Activated naive CD4-positive, alpha-beta T cell treated with anti-CD3 and anti-CD28 coated beads for 36 hours (primary cell): ENCODE results near the gene TANC1. TPM values are rescaled to one million over a fixed set of nuclear protein-coding genes. Genes with fewer than 3 reads are reported as not detected.
A peak's percentile ranks its signal among the peaks of the same experiment; 100 is the strongest.
"Not testable (repeated sequence)": the region's sequence is repeated elsewhere in the genome, so short reads cannot be mapped to it uniquely, and the experiment has no call there.

Experiments used
- CTCF ChIA-PET: fragments of 350-600 bp; sonication (Branson Sonifier 250); formaldehyde crosslinking; loops from one replicate; lab custom pipeline; 2021; ENCODE audit warnings: antibody characterized with exemption; lab: Charles Lee
- DNase-seq: peaks from one replicate; pipeline ENCODE4 v3.0.0-alpha.2; 2020
- H3K27ac Mint-ChIP-seq: one replicate; pipeline ENCODE4 v1.8.0; 2021; ENCODE audit warnings: mild to moderate bottlenecking, mixed read lengths
- H3K27me3 Mint-ChIP-seq: one replicate; pipeline ENCODE4 v1.8.0; 2021; ENCODE audit warnings: low read depth, mixed read lengths
- H3K36me3 Mint-ChIP-seq: one replicate; pipeline ENCODE4 v1.8.0; 2021; ENCODE audit warnings: low read depth, mixed read lengths
- H3K4me1 Mint-ChIP-seq: one replicate; pipeline ENCODE4 v1.8.0; 2021; ENCODE audit warnings: low read depth, mixed read lengths
- H3K4me3 Mint-ChIP-seq: one replicate; pipeline ENCODE4 v1.8.0; 2021; ENCODE audit warnings: mild to moderate bottlenecking, moderate library complexity, mixed read lengths
- H3K9me3 Mint-ChIP-seq: one replicate; pipeline ENCODE4 v1.8.0; 2021; ENCODE audit warnings: mixed read lengths
- intact Hi-C: fragments of 100-400 bp; cut with micrococcal nuclease; formaldehyde crosslinking; loops from one replicate; pipeline ENCODE4 v1.15.1; 2023
- total RNA-seq, 2 experiments: library from RNA; stranded (reverse); gene quantifications; one replicate each; pipeline ENCODE4 v1.2.3, GENCODE V29; 2021

TANC1 gene
- total RNA-seq, 2 experiments from 2014 or later = 2.0 to 2.3 TPM

DNA sequence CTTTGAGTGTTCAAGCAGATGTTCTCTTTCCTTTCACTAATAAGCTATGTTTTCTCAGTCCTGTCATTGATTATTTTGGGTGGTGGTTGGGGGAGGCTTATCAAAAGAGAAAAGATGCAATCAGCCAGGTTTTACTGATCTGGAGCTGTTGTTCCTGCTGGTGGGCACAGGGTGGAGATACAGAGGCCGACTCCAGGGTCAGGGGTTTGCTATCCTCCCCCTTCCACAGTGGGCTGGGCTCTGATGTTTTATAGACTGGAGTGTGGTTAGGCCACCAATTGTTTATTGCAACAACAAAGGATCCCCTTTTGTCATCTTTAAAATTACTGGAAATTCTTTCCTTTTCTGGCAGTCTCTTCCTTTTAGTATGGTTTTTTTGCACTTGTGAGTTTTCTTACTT, 120.5 kb downstream of the TANC1 start:
- Mint-ChIP-seq H3K36me3 (no peaks in the 10 kb centered on the region), H3K9me3 (no peaks in the 10 kb centered on the region), H3K4me3 (no peak overlapping the region), H3K4me1 (peaks cover 60% of the 10 kb centered on the region), H3K27ac (no peak overlapping the region), H3K27me3 (no peaks in the 10 kb centered on the region)
- CTCF ChIA-PET = interaction anchor here (0.6 kb wide), 1 partner anchor 35 kb away, joined by 4 read pairs; no protein-coding TSS in a partner anchor
- intact Hi-C loops = no loop called here
- no peak for DNase-seq

DNA sequence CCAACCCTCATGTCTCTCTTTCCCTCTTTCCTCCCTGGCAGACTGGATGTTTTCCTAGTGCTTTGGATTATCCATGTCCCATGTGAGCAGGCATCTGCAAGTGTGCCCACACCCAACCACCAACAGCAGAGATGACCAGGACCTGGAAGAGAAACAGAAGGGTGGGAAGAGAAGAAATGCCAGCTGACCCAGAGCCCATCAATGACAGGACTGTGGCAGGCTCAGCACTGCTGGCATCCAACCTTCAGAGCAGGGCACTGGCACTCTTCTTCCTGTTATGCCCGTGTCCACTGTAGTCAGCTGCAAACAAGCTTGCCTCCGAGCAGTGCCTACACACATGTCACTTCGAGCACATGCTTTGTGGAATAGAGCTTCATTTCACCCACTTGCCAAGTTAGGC, 121.1 kb downstream of the TANC1 start:
- H3K4me1 Mint-ChIP-seq = peaks cover 66% of the 10 kb centered on the region
- no peak overlapping the region for H3K4me3 Mint-ChIP-seq

DNA sequence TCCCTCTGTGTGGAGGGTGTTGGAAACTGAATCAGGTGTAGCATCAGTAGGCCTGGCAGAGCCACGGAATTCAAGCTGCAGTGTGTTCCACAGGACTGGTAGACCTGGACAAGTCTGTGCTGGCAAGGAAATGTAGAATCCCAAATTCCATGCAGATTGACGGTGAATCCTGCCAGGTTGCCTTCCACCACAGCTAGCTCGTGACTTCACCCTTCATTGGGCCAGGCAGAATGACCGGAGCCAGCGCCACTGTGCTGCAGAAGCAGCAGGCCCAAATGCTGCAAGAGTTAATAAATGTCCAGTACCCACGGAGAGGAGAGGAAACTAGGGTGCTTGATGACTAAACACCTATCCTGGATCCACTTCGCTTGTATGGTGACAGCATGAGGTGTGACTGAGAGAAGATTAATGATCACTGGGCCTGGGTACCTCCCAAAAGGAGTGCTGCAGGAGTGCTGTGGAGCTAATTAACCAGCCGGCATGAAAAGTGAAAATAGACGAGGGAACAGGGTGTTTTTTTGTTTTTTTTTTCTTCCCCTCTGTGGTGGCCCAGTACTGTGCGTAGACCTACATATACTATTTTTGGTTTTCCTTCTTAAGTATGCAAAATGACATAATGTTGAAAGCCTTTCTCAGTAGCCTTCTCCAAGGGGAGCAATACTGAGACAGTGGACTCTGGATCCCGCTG, 122.2 kb downstream of the TANC1 start:
- Mint-ChIP-seq H3K4me3 (no peak overlapping the region), H3K9me3 (peaks cover under 1% of the 10 kb centered on the region), H3K4me1 (peaks cover 68% of the 10 kb centered on the region), H3K36me3 (peaks cover 3% of the 10 kb centered on the region), H3K27ac (no peak overlapping the region), H3K27me3 (no peaks in the 10 kb centered on the region)
- CTCF ChIA-PET = no interaction called here
- no peak for DNase-seq
- intact Hi-C loops = no loop called here

More for the DNA sequence above, 121.1 kb downstream of the TANC1 start:
- CTCF ChIA-PET = no interaction called here
- Mint-ChIP-seq H3K27me3 (no peaks in the 10 kb centered on the region), H3K27ac (no peak overlapping the region), H3K36me3 (peaks cover 2% of the 10 kb centered on the region), H3K9me3 (no peaks in the 10 kb centered on the region)
- DNase-seq = no peak
- intact Hi-C loops = no loop called here

DNA sequence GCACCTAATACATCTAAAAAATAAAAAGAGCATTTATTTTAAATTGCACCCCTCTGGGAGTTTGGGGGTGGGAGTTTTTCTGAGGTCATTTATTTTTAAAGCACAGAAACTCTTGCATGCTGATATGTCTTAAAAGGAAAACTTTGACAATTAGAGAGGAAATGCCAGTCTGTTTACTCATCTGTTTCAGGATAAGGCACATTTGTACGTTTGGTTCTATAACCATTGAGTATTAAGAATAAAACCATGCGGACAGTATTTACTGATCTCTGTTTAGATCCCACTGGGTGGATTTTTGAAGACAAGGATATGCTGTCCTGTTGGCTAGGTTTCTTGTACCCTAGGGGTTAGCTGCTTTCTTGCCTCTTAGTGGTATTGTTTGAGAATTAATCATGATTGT, 122.9 kb downstream of the TANC1 start:
- no peaks in the 10 kb centered on the region for H3K27me3 Mint-ChIP-seq
- no peak for DNase-seq
- intact Hi-C loops = no loop called here
- CTCF ChIA-PET = interaction anchor here (0.7 kb wide), 1 partner anchor 84 kb away, joined by 3 read pairs; no protein-coding TSS in a partner anchor
- H3K36me3 Mint-ChIP-seq = peaks cover 10% of the 10 kb centered on the region
- no peak overlapping the region for H3K4me3 Mint-ChIP-seq
- peak overlapping the region; percentile 33 for H3K27ac Mint-ChIP-seq
- peaks cover 7% of the 10 kb centered on the region for H3K9me3 Mint-ChIP-seq
- peaks cover 64% of the 10 kb centered on the region for H3K4me1 Mint-ChIP-seq

DNA sequence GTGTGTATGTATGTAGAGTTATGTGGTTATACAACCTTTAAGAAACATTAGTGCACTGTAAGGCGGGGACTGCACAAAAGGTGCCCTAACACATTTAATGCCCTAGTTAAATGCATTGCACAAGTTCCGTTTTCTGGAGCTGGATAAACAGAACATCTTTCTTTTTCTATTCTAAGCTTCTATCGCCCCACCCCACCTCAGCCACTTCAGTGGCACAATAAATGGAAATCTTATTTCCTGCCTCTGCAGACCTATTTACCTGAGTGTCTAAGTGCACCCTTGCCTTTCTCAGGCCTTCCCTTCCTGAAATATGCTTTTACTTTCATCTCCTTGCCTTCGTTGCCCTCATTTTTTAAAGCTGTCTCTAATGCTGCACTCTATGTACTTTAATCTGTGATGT, 123.5 kb downstream of the TANC1 start:
- H3K4me3 Mint-ChIP-seq = peak overlapping the region; percentile 3
- CTCF ChIA-PET = interaction anchor here (0.6 to 1.4 kb wide), 3 partner anchors 27 to 850 kb away, joined by 3 read pairs; no protein-coding TSS in a partner anchor
- peaks cover 15% of the 10 kb centered on the region for H3K36me3 Mint-ChIP-seq
- H3K4me1 Mint-ChIP-seq = peaks cover 60% of the 10 kb centered on the region
- H3K9me3 Mint-ChIP-seq = peaks cover 13% of the 10 kb centered on the region
- peak; percentile 26 for DNase-seq
- no peaks in the 10 kb centered on the region for H3K27me3 Mint-ChIP-seq
- intact Hi-C loops = no loop called here
- H3K27ac Mint-ChIP-seq = peak overlapping the region; percentile 33

DNA sequence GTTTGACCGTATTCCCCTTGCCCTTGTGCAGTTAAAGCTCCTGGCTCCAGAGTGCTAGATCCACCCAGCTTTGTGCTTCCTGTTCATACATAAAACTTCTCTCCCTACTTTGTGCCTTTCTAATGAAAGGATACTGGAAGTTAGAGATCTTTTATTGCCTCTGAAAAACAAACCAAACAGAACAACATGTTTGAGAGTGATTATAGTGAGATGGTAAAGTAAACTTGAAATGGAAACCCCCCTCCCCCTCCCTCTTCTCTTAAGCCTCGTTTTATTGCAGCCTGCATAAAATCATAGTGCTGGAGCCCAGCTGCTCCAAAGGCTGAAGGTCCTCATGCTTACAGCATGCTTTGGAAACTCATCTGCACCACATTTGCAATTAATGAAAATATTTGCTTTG, 125.1 kb downstream of the TANC1 start:
- no peak for DNase-seq
- H3K4me3 Mint-ChIP-seq = no peak overlapping the region
- peak overlapping the region; percentile 2 for H3K27ac Mint-ChIP-seq
- intact Hi-C loops = no loop called here
- no peaks in the 10 kb centered on the region for H3K27me3 Mint-ChIP-seq
- H3K9me3 Mint-ChIP-seq = peaks cover 17% of the 10 kb centered on the region
- peaks cover 57% of the 10 kb centered on the region for H3K4me1 Mint-ChIP-seq
- CTCF ChIA-PET = no interaction called here
- H3K36me3 Mint-ChIP-seq = peaks cover 16% of the 10 kb centered on the region

DNA sequence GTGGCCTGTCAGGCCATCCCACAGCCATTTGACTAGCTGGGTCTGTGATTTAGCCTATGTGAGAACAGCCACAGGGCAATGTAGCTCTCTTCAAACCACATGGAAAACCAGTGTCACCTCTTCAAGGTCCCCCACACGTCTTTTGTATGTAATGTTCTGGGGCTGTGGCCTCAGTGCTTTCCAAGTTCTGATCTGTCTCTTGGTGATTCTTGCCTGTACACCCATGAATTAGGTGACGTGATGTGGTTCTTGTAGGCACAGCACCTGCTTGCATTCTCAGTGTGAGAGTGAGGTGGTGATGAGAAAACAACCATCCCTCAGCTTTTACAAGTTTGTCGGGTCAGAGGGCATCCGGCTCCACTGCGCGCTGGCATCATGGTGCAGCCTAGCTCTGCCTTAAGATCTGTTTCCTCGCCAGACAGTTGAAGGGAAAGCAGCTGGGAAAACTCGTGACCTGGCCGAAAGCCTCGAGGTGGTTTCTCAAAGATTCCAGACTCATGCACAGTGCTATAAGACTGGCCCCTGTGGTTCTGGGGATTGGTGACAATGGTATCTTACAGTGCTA, 125.8 kb downstream of the TANC1 start:
- Mint-ChIP-seq H3K27me3 (no peaks in the 10 kb centered on the region), H3K36me3 (peaks cover 16% of the 10 kb centered on the region), H3K4me3 (no peak overlapping the region), H3K4me1 (peaks cover 57% of the 10 kb centered on the region), H3K9me3 (peaks cover 17% of the 10 kb centered on the region), H3K27ac (peak overlapping the region; percentile 33)
- CTCF ChIA-PET = interaction anchor here (0.7 kb wide), 1 partner anchor 128 kb away, joined by 3 read pairs; no protein-coding TSS in a partner anchor
- intact Hi-C loops = no loop called here
- DNase-seq = peak; percentile 22

DNA sequence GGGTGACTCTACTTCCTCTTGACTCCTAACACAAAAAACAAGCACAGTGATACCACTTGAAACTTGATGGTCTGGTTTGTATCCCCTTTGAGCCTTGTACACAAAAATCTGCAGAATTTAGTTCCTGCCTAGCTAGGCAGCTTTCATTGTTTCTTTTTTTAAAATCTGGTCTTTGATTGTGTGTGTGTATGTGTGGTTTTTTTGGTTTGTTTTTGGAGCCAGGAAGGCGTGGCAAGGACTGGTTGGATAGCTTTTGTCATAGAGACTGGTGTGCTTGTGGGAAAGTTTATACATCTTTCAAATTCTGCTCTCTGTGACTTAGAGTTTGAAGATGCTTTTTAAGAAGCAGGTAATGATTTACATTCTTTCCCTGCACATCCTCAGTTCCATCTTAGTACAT, 127.4 kb downstream of the TANC1 start:
- Mint-ChIP-seq H3K36me3 (peaks cover 16% of the 10 kb centered on the region), H3K27me3 (no peaks in the 10 kb centered on the region), H3K27ac (no peak overlapping the region), H3K9me3 (peaks cover 17% of the 10 kb centered on the region), H3K4me1 (peaks cover 46% of the 10 kb centered on the region), H3K4me3 (no peak overlapping the region)
- CTCF ChIA-PET = no interaction called here
- intact Hi-C loops = no loop called here
- DNase-seq = no peak

DNA sequence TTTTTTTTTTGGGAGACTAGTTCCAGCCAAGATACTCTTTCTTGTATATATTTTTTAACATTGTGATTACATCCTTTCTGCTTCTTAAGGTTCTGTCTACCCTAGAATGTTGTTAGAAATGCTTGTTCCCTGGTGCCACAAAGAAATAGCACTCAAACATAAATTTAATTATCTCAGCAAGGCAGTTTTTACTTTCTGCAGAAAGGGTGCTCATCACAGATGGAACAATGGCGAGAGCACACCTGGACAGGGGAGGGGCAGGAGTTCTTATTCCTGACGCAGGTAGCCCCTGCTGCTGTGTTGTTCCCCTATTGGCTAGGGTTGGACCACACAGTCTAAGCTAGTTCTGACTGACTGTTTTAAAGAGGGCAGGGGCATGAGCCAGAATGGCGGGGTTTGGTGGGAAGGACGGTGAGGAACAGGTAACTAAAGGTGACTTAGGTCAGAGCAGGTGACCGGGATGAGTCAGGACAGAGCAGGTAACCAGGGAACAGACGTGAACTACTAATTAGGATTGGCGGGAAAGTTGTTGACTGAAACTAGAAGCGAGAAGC, 127.9 kb downstream of the TANC1 start:
- Mint-ChIP-seq H3K4me1 (peaks cover 40% of the 10 kb centered on the region), H3K36me3 (peaks cover 16% of the 10 kb centered on the region), H3K9me3 (peaks cover 17% of the 10 kb centered on the region)
- DNase-seq, intact Hi-C loops, H3K4me3 Mint-ChIP-seq, H3K27ac Mint-ChIP-seq, H3K27me3 Mint-ChIP-seq: not testable (repeated sequence)
- CTCF ChIA-PET = interaction anchor here (1.3 kb wide), 1 partner anchor 23 kb away, joined by 4 read pairs; no protein-coding TSS in a partner anchor

DNA sequence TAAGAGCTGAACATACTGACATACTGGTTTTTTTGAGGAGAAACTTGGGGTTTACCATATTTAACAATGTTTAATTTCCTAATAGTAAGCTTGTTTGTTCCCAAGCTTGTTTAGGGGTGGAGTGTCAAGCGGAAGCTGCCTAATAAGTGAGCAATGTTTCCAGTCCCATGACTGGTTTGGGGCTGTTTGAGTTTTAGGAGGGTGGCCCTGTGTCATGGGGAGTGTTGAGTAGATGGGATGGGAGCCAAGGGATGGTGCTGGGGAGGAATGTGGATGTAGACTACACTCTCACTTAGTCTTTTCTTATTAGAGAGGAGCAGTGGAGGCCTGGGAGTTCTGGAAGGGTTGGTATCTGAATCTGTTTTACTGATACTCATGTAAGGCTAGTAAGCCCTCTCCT, 128.5 kb downstream of the TANC1 start:
- Mint-ChIP-seq H3K36me3 (peaks cover 16% of the 10 kb centered on the region), H3K4me3 (no peak overlapping the region)
- CTCF ChIA-PET = interaction anchor here (1.3 kb wide), 1 partner anchor 22 kb away, joined by 4 read pairs; no protein-coding TSS in a partner anchor

DNA sequence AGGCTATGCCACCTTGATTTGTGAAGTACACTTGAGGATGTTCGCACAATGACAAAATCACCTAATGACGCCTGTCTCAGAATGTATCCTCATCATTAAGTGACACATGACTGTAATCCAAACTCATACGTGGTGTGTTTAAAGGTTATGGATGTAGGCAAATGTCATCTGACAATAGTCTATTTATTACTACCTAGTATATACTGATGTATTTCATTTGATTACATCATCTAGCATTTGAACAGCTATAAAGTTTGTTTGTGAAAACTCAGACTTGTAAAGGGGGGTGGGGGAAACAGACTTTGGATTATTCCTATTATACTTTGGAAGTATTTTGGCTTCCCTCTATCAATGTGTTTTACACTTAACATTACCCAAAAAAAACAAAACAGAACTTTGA, 129.9 kb downstream of the TANC1 start:
- Mint-ChIP-seq H3K9me3 (peaks cover 17% of the 10 kb centered on the region), H3K27me3 (no peaks in the 10 kb centered on the region), H3K4me1 (peaks cover 20% of the 10 kb centered on the region), H3K27ac (no peak overlapping the region), H3K4me3 (no peak overlapping the region), H3K36me3 (peaks cover 16% of the 10 kb centered on the region)
- CTCF ChIA-PET = no interaction called here
- intact Hi-C loops = no loop called here
- no peak for DNase-seq

More for the DNA sequence above, 128.5 kb downstream of the TANC1 start:
- Mint-ChIP-seq H3K9me3 (peaks cover 17% of the 10 kb centered on the region), H3K27me3 (no peaks in the 10 kb centered on the region), H3K4me1 (peaks cover 35% of the 10 kb centered on the region), H3K27ac (no peak overlapping the region)
- no peak for DNase-seq
- intact Hi-C loops = no loop called here

DNA sequence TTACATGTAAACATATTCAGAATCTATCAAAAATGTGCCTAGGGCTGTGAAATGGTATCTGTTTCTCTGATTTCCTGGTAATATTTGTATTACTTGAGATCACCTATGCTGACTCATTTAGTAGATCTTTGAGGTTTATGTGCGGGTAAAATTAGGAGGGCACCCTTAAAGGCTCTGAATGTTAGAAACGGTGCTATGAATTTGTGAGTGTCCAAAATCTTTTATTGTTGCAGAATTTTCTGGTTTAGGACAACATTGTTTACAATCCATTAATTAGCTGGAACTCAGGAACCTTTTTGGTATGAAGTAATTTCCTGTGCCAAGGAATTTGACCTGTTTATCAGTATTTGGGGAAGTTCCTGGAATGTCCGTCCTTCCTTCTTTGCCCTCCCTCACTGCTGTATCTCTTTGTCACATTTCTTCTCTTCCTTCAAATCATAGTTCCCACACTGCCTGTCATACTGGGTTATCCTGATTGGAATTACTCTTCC, 130.5 kb downstream of the TANC1 start:
- CTCF ChIA-PET = interaction anchor here (1.9 kb wide), 1 partner anchor 20 kb away, joined by 3 read pairs; no protein-coding TSS in a partner anchor
- H3K4me1 Mint-ChIP-seq = peaks cover 15% of the 10 kb centered on the region
- peaks cover 17% of the 10 kb centered on the region for H3K9me3 Mint-ChIP-seq
- intact Hi-C loops = no loop called here
- H3K27me3 Mint-ChIP-seq = no peaks in the 10 kb centered on the region
- no peak overlapping the region for H3K4me3 Mint-ChIP-seq
- DNase-seq = no peak
- peaks cover 16% of the 10 kb centered on the region for H3K36me3 Mint-ChIP-seq
- no peak overlapping the region for H3K27ac Mint-ChIP-seq
